GM19025 (cell line): ENCODE measurements around the gene EYA2.

Experiments
- ATAC-seq: cut with Tn5 transposase; IDR thresholded peaks from one replicate; pipeline ENCODE4 v1.9.1; 2021; ENCODE audit warnings: mild to moderate bottlenecking, low read depth, moderate library complexity; ENCODE audit not compliant: unreplicated experiment

Gene EYA2

GRCh38 chr20:47055699-47056369, 161.2 kb downstream of the EYA2 start:
- ATAC-seq, result no peak

- no peak for ATAC-seq
Measured at GRCh38 chr20:47057661-47058060, 163.0 kb downstream of the EYA2 start.

- no peak for ATAC-seq
Measured at GRCh38 chr20:47058236-47058635, 163.6 kb downstream of the EYA2 start.

GRCh38 chr20:47059536-47059935, 164.9 kb downstream of the EYA2 start:
- ATAC-seq, result no peak

- no peak for ATAC-seq
Measured at GRCh38 chr20:47061549-47061948, 166.9 kb downstream of the EYA2 start.

GRCh38 chr20:47062226-47062890, 167.7 kb downstream of the EYA2 start:
- ATAC-seq, result no peak

GRCh38 chr20:47063407-47063806, 168.8 kb downstream of the EYA2 start:
- no peak for ATAC-seq

- no peak for ATAC-seq
Measured at GRCh38 chr20:47063808-47064207, 169.2 kb downstream of the EYA2 start.

- no peak for ATAC-seq
Measured at GRCh38 chr20:47066484-47067270, 172.0 kb downstream of the EYA2 start.

- no peak for ATAC-seq
Measured at GRCh38 chr20:47067776-47068175, 173.1 kb downstream of the EYA2 start.

- ATAC-seq, result no peak
Measured at GRCh38 chr20:47070176-47070575, 175.5 kb downstream of the EYA2 start.

GRCh38 chr20:47071646-47072185, 177.1 kb downstream of the EYA2 start:
- no peak for ATAC-seq

GRCh38 chr20:47073766-47074475, 179.3 kb downstream of the EYA2 start:
- ATAC-seq, result no peak

- ATAC-seq, result no peak
Measured at GRCh38 chr20:47075263-47075662, 180.6 kb downstream of the EYA2 start.

GRCh38 chr20:47079047-47079446, 184.4 kb downstream of the EYA2 start:
- no peak for ATAC-seq

- ATAC-seq, result no peak
Measured at GRCh38 chr20:47080365-47080764, 185.7 kb downstream of the EYA2 start.

GRCh38 chr20:47086316-47086715, 191.7 kb downstream of the EYA2 start:
- ATAC-seq, result no peak

- no peak for ATAC-seq
Measured at GRCh38 chr20:47088335-47088734, 193.7 kb downstream of the EYA2 start.

GRCh38 chr20:47089151-47089550, 194.5 kb downstream of the EYA2 start:
- ATAC-seq, result no peak

GRCh38 chr20:47090835-47091234, 196.2 kb downstream of the EYA2 start:
- ATAC-seq, result no peak
